ENCODE results near the gene SRRM4.

SRRM4 gene

DNA sequence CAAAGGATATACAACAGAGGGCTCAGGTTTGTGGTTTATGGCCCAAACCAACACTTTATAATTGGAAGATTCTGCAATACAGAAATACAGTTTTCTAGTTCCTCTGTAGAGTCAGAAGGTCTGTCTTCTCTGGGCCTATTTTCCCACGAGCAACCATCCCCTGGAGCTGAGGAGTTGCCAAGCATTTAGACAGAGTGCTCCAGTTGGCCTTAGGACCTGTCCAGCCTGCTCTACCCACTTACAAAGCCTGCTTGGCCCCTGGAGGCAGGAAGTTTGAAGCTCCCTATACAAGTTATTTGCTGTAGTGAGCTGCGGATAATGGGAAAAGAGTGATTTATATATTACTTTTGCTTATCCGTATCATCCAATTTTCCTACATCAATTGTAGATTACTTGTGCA is 136.6 kb downstream of the SRRM4 start:
- DNase-seq (ENCODE audit: low read depth in 2 of 2): no peak

- no peak for DNase-seq (ENCODE audit: low read depth in 2 of 2)
These were observed 137.3 kb downstream of the SRRM4 start for GRCh38 chr12:119118625-119119024.

DNA sequence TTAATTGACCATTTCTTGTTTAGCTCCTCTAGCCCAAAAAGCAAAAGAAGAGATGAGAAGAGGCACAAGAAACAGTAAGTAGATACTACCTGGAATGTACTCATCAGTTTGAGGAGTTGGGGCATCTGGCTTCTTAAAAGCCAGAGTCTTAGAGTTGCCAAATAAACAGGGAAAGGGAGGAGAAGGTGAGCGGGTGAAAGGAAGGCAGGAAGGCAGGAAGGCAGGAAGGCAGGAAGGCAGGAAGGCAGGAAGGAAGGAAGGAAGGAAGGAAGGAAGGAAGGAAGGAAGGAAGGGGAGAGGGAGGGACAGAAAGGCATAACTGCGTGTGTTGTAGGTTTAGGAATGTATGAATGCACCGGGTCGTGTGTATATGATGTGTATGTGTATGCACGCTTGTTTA is 140.7 kb downstream of the SRRM4 start:
- no peak for DNase-seq (ENCODE audit: low read depth in 2 of 2)

- no peak for DNase-seq (ENCODE audit: low read depth in 2 of 2)
These were observed 141.4 kb downstream of the SRRM4 start for GRCh38 chr12:119122751-119123150.

GRCh38 chr12:119128527-119128926 is 147.2 kb downstream of the SRRM4 start:
- no peak for DNase-seq (ENCODE audit: low read depth in 2 of 2)

DNA sequence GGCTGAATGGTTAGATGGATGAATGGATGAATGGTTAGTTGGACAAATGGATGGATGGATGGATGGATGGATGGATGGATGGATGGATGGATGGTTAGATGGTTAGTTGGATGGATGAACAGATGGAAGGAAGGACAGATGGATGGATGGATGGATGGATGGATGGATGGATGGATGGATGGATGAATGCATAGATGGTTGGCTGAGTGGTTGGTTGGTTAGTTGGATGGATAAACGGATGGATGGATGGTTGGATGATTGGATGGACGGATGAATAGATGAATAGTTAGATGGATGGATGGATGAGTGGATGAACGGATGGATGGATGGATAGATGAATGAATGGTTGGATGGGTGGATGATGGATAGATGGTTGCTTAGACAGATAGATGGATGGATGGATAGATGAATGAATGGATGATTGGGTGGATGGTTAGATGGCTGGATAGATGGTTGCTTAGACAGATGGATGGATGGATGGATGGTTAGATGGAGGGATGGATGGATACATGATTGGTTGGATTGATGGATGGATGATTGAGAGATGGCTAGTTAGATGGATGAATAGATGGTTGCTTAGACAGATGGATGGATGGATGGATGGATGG is 148.6 kb downstream of the SRRM4 start:
- no peak for DNase-seq (ENCODE audit: low read depth in 2 of 2)

DNA sequence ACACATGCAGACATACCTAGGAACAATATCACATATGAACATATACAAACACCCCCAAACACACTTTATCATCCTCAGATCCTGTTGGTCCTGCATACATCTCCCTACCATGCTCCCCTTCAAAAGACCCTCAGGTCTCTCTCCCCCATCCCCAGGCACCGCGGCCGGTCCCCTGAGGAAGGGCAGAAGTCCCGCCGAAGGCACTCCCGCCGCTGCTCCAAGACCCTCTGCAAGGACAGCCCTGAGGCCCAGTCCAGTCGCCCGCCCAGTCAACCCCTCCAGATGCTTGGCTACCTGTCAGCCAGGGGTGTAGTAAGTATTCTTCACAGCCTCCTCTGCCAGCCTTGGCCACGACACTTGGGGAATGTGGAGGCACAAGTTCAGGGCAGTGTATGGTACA is 149.2 kb downstream of the SRRM4 start:
- no peak for DNase-seq (ENCODE audit: low read depth in 2 of 2)

GRCh38 chr12:119134284-119135072 is 153.1 kb downstream of the SRRM4 start:
- no peak for DNase-seq (ENCODE audit: low read depth in 2 of 2)

DNA sequence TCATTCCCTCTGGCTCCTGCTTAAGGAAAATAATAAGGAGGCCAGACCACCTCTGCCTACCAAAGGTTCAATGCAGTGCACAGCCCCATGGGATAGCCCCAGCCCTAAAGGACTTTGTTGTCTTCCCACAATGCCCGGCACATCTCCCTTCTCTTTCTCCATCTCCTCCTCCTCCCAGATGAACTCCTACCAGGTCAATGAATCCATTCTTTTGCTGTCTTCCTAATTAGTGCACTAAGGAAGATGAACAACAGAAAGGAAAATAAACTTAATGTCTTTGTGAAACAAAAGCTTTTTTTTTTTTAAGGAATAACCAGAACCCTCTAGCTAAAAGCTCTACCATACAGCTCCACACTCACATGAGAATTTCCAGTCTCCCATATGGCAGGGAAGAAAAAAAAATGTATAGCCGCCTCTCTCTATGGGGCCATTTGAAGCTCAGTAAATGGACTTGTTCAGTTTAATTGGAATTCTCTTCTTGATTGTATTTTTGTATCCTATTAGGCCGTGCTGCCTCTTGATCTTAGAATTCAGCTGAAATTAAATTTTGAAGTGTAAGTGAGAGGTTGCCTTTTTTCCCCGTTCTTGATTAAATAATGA is 155.6 kb downstream of the SRRM4 start:
- no peak for DNase-seq (ENCODE audit: low read depth in 2 of 2)

GRCh38 chr12:119139448-119139847 is 158.1 kb downstream of the SRRM4 start:
- no peak for DNase-seq (ENCODE audit: low read depth in 2 of 2)

- no peak for DNase-seq (ENCODE audit: low read depth in 2 of 2)
These were observed 164.0 kb downstream of the SRRM4 start for GRCh38 chr12:119145367-119145766.

DNA sequence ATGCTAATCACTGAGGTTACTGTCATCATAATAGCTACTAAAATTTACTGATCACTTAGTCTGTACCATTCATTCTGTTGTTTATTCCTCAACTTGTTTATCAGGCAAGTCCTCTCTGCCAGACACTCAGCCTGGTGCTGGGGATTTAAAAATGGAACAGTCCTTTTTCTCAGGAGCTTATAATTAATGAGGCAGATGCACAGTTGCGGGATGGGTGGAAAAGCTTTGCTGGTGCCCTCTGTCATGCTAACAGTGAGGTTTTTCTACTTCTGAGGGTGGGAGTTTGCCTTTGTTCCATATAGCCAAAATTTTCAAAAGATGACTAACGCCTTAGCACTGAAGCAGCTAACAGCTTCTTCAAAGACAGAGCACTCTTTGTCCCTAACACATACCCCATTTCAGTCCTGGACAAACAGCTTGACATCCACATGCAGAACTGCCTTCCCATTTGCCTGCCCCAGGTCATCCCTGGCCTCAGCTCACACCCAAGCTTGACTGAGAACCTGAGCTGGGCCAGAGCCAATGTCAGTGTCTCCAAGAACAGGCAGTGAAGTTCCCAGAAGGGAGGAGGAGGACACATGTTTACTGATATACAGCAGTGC is 166.6 kb downstream of the SRRM4 start:
- DNase-seq (ENCODE audit: low read depth in 2 of 2): no peak

DNA sequence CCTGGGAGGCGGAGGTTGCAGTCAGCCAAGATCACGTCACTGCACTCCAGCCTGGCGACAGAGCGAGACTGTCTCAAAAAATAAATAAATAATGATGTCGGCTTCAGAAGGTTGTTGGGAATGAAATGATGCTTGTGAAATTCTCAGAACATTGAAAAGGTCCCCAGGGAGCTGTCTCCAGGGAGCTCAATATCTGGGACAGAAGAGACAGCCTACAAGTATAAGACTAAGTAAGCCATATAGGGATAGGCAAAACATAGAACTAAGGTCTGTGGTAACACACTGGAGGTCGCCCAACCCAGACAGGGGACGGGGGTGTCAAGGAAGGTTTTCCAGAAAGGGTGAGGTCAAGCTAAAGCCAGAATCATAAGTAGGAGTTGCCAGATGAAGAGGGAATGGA is 167.9 kb downstream of the SRRM4 start:
- no peak for DNase-seq (ENCODE audit: low read depth in 2 of 2)

DNA sequence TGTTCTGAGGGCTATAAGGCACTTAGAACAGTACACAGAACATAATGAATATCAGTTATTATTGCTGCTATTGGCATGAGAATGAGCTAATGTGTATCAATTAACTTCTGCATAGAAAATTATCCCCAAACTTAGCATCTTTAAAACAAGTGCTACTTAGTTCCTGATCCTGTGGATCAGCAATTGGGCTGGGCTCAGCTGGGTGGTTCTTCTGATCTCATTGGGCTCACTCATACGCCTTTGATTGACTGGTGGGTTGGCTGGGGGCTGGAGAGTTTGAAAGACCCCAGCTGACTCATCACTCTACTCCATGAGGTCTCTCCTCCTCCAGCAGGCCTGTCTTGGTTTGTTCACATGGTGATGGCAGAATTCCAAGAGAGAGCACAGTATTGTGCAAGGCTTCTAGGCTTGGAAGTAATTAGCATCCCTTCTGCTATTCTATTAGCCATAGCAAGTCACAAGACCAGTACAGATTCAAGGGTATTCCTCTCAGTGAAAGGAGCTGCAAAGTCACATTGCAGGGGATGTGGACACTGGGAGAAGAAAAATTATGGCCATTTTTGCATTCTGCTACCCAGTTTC is 170.2 kb downstream of the SRRM4 start:
- DNase-seq (ENCODE audit: low read depth in 2 of 2): no peak

GRCh38 chr12:119153477-119154434 is 172.4 kb downstream of the SRRM4 start:
- DNase-seq (ENCODE audit: low read depth in 2 of 2): no peak

- no peak for DNase-seq (ENCODE audit: low read depth in 2 of 2)
These were observed 173.1 kb downstream of the SRRM4 start for GRCh38 chr12:119154435-119154818.

DNA sequence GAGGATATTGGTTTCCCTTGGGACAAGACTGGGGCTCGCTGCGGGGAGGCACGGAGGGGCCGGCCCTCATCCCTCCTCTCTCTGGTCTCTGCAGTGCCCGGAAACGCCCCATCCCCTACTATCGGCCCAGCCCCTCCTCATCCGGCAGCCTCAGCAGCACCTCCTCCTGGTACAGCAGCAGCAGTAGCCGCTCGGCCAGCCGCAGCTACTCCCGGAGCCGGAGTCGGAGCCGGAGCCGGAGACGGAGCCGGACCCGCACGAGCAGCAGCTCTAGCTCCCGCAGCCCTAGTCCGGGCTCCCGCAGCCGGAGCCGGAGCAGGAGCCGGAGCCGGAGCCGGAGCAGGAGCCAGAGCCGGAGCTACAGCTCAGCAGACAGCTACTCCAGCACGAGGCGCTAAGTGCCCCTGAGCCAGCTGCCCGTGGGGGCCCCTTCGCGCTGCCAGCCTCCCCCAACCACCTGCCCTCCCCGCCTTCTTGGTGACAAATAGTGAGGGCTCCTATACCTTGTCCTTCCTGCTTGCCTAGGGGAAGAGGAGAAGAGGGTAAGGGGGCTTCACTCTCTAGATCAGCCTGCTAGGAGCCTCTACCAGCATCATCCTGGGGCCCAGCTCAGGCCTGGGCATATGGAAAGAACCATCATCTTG is 175.2 kb downstream of the SRRM4 start:
- no peak for DNase-seq (ENCODE audit: low read depth in 2 of 2)

DNA sequence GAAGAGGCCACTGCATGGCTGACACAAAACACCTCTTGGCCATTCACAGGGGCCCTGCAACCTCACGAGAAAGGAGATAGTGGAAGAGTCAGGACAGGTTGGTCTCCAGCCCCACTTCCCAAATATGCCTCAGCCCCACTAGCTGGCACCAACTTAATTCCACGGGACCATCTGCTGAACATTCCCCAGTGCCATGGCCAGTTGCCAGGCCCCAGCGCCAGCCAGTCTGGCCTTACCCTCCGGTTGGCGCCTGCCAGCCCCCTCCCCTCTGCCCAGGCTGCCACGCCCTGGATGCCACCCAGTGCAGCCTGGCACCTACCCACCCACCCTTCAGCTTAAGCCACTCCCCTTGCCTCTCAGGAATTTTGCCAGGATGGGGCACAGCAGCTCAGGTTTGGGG is 176.2 kb downstream of the SRRM4 start:
- no peak for DNase-seq (ENCODE audit: low read depth in 2 of 2)

DNA sequence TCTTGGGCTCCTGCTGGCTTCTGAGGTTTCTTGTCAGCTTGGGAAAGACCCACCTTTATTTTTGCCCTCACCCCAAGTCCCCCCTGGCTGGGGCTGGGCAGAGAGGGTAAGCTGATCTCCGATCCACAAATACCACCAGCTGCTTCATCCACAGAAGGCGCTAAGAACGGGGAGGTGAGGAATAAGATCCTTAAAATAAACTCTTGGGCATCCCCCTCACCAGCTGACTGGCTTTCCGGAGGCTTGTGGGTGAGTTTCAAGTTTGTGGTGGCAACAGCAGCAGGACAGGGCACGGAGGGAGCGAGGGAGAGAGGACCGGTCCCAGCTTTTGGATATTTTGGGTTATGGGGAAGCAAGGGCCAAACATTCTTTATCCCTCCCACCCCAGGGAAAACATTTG is 176.6 kb downstream of the SRRM4 start:
- DNase-seq (ENCODE audit: low read depth in 2 of 2): no peak

- no peak for DNase-seq (ENCODE audit: low read depth in 2 of 2)
These were observed 177.1 kb downstream of the SRRM4 start for GRCh38 chr12:119158402-119158801.

DNA sequence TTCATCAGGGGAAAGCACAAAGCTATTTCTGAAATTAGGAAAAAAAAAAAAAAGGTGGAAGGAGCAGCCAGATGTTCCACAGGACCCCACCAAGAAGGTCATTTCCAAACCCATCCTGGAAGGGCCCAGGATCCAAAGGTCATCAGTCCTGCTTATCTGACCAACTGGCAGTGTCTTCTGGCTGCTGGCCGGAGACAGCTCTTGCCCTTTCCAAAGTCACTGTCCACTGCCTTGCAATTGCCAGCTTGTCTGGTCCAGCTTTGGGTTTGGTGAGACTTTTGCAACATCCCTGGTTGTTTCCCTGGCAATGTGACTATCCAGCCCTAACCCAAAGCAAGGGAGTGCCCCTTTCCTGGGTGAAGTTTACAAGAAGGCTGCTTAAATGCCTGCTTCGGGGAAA is 178.5 kb downstream of the SRRM4 start:
- DNase-seq (ENCODE audit: low read depth in 2 of 2): no peak

Measured in activated CD4-positive, alpha-beta T cell treated with anti-CD3 and anti-CD28 coated beads for 24 hours (primary cell).